Esophagus muscularis mucosa (tissue), 4 donors: ENCODE data around the gene CTDSPL2. TPM values are rescaled to one million over a fixed set of nuclear protein-coding genes. Genes with fewer than 3 reads are reported as not detected.
A peak's percentile ranks its signal among the peaks of the same experiment; 100 is the strongest.

Source experiments
- DNase-seq: peaks from one replicate; pipeline ENCODE4 v3.0.0-alpha.2; 2017; ENCODE audit errors: extremely low spot score
- H3K27ac ChIP-seq, 4 donors: fragments of 200-600 bp; sonication (generic); replicated peaks in 1 of 4; 1 replicate in 3 of 4; 2 replicates in 1 of 4; pipeline ENCODE4 v1.5.1; 2016 to 2019; ENCODE audit warnings: mild to moderate bottlenecking in 1 of 4
- H3K27me3 ChIP-seq, 4 donors: fragments of 200-600 bp; sonication (generic); one replicate each; pipeline versions ENCODE4 v1.5.1 to v1.6.0; 2016 to 2019
- H3K36me3 ChIP-seq, 4 donors: fragments of 200-600 bp; sonication (generic); one replicate each; pipeline ENCODE4 v1.5.1; 2016 to 2019
- H3K4me1 ChIP-seq, 4 donors: fragments of 200-600 bp; sonication (generic); one replicate each; pipeline ENCODE4 v1.5.1; 2016 to 2019
- H3K4me3 ChIP-seq, 4 donors: fragments of 200-600 bp; sonication (generic); 1 replicate in 2 of 4; 2 replicates in 2 of 4; pipeline ENCODE4 v1.5.1; 2016 to 2019; ENCODE audit warnings: mild to moderate bottlenecking in 4 of 4, moderate library complexity in 1 of 4
- H3K9me3 ChIP-seq, 4 donors: fragments of 200-600 bp; sonication (generic); 1 replicate in 3 of 4; 2 replicates in 1 of 4; pipeline ENCODE4 v1.5.1; 2016 to 2019
- EP300 ChIP-seq: sonication (generic); formaldehyde crosslinking; IDR thresholded peaks from one replicate; pipeline ENCODE4 v1.6.1; 2017; ENCODE audit warnings: antibody characterized with exemption
- POLR2A ChIP-seq: fragments of 450-650 bp; IDR thresholded peaks from one replicate; pipeline ENCODE4 v1.6.1; 2017; ENCODE audit warnings: antibody characterized with exemption, moderate library complexity, mild to moderate bottlenecking, low read depth
- POLR2AphosphoS5 ChIP-seq, 2 donors: sonication (generic); formaldehyde crosslinking; IDR thresholded peaks; one replicate each; pipeline ENCODE4 v1.6.1; 2017; ENCODE audit warnings: antibody characterized with exemption in 2 of 2
- WGBS: methylation state at CpG from one replicate; pipeline ENCODE4 v1.1.5; 2018; 5-methylcytosine and 5-hydroxymethylcytosine counted together
- intact Hi-C: fragments of 100-400 bp; cut with DNase I; formaldehyde crosslinking; loops from one replicate; pipeline ENCODE4 v1.15.1; 2023
- total RNA-seq, 4 donors: library from RNA; depleted of rRNA; stranded (reverse); fragments of >200 nt; gene quantifications; one replicate each; pipeline versions ENCODE4 v1.1.0 to v1.2.1, GENCODE V29; 2016
- TF ChIP-seq, protein P1 (sequence below), 3 experiments: fragments of 200-600 bp in 2 of 3; fragments of 450-650 bp in 1 of 3; sonication (generic) in 2 of 3; IDR thresholded peaks; one replicate each; pipeline ENCODE4 v1.5.1; 2017 to 2019; ENCODE audit warnings: antibody characterized with exemption in 3 of 3, mild to moderate bottlenecking in 2 of 3, moderate library complexity in 1 of 3

Gene CTDSPL2
- total RNA-seq, 4 donors from 2014 or later = 28.8 to 46.4 (median 43.8) TPM

- no peak overlapping the region for H3K4me3 ChIP-seq
- TF ChIP-seq POLR2AphosphoS5 (IDR thresholded peaks at IDR 0.05) = no peak
- TF ChIP-seq, protein P1, sequence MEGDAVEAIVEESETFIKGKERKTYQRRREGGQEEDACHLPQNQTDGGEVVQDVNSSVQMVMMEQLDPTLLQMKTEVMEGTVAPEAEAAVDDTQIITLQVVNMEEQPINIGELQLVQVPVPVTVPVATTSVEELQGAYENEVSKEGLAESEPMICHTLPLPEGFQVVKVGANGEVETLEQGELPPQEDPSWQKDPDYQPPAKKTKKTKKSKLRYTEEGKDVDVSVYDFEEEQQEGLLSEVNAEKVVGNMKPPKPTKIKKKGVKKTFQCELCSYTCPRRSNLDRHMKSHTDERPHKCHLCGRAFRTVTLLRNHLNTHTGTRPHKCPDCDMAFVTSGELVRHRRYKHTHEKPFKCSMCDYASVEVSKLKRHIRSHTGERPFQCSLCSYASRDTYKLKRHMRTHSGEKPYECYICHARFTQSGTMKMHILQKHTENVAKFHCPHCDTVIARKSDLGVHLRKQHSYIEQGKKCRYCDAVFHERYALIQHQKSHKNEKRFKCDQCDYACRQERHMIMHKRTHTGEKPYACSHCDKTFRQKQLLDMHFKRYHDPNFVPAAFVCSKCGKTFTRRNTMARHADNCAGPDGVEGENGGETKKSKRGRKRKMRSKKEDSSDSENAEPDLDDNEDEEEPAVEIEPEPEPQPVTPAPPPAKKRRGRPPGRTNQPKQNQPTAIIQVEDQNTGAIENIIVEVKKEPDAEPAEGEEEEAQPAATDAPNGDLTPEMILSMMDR (IDR thresholded peaks at IDR 0.05) = no peak
- TF ChIP-seq EP300 = no peak
- no peak for TF ChIP-seq POLR2A
- intact Hi-C loops = no loop called here
- H3K4me1 ChIP-seq = no peaks in the 10 kb centered on the region
- no peaks in the 10 kb centered on the region for H3K27me3 ChIP-seq
- WGBS = 90% methylated on average over 1 of the region's 1 CpG
- H3K36me3 ChIP-seq = peaks cover 0 to 7% (median 4%) of the 10 kb centered on the region in 4 donors
- H3K27ac ChIP-seq = no peak overlapping the region
- no peaks in the 10 kb centered on the region for H3K9me3 ChIP-seq
- no peak for DNase-seq
These were observed 32.9 kb upstream of the CTDSPL2 start for GRCh38 chr15:44394562-44394961.

DNA sequence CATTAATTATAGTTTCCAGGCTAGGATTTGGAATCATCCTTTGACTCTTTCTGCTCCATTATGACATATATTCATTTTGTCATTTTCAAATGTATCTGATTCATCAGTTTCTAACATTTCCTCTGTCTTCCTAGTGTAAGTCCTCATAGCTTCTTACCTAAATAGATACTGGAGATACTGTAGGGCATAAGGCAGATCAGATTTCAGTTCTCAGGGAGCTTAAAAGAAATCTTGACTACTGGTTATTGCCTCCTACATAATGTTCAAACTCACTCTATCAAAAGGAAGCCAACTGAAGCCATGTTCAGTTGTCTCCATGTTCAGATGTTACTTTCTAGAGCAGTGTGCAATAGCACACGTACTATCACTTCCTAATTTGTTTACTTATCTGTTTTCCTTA, 29.6 kb upstream of the CTDSPL2 start:
- H3K4me3 ChIP-seq = no peak overlapping the region
- H3K4me1 ChIP-seq = no peaks in the 10 kb centered on the region
- no peak overlapping the region for H3K27ac ChIP-seq
- TF ChIP-seq POLR2A = no peak
- no peak for TF ChIP-seq POLR2AphosphoS5 (IDR thresholded peaks at IDR 0.05)
- TF ChIP-seq, protein P1 (IDR thresholded peaks at IDR 0.05) = no peak
- TF ChIP-seq EP300 = no peak
- intact Hi-C loops = no loop called here
- no peak for DNase-seq
- WGBS = 100% methylated on average over 1 of the region's 1 CpG
- H3K27me3 ChIP-seq = no peaks in the 10 kb centered on the region
- peaks cover 0 to 15% (median 5%) of the 10 kb centered on the region in 4 donors for H3K36me3 ChIP-seq
- H3K9me3 ChIP-seq = no peaks in the 10 kb centered on the region

- Histone ChIP-seq H3K27ac (no peak overlapping the region), H3K9me3 (no peaks in the 10 kb centered on the region), H3K4me1 (no peaks in the 10 kb centered on the region), H3K36me3 (peaks cover 0 to 39% (median 3%) of the 10 kb centered on the region in 4 donors), H3K27me3 (no peaks in the 10 kb centered on the region), H3K4me3 (no peak overlapping the region)
- no peak for DNase-seq
- TF ChIP-seq POLR2A (no peak), POLR2AphosphoS5 (IDR thresholded peaks at IDR 0.05) (no peak)
- TF ChIP-seq, protein P1 (IDR thresholded peaks at IDR 0.05) = no peak
- 95% methylated on average over 3 of the region's 3 CpGs for WGBS
- intact Hi-C loops = no loop called here
These were observed 13.4 kb upstream of the CTDSPL2 start for GRCh38 chr15:44414001-44414400.

GRCh38 chr15:44427756-44428724, 611 bp downstream of the CTDSPL2 start:
- intact Hi-C loops = loop anchor here (2.0 to 5.0 kb wide), 3 partner anchors 74 to 139 kb away; partner anchors contain the start of genes EIF3J and GOLM2
- DNase-seq = no peak

More at GRCh38 chr15:44427756-44428724, 611 bp downstream of the CTDSPL2 start:
- H3K9me3 ChIP-seq = no peaks in the 10 kb centered on the region
- H3K36me3 ChIP-seq = peaks cover 0 to 11% (median 0%) of the 10 kb centered on the region in 4 donors
- WGBS = under 1% methylated on average over 26 of the region's 27 CpGs
- H3K4me1 ChIP-seq = peaks cover 23 to 43% (median 41%) of the 10 kb centered on the region in 4 donors
- H3K4me3 ChIP-seq = peak overlapping the region; percentile 73 to 86 (median 77)
- TF ChIP-seq POLR2A = no peak
- TF ChIP-seq POLR2AphosphoS5 (IDR thresholded peaks at IDR 0.05) = no peak
- TF ChIP-seq, protein P1 (IDR thresholded peaks at IDR 0.05) = no peak
- H3K27me3 ChIP-seq = no peaks in the 10 kb centered on the region
- H3K27ac ChIP-seq = peak overlapping the region; percentile 93 to 97 (median 96)
